HCT116 (cell line): ENCODE results near the gene SOCS7.

ENCODE experiments used
- CEBPB ChIP-seq: IDR thresholded peaks from 2 replicates; pipeline ENCODE4 v1.6.1; 2012; ENCODE audit warnings: low read depth
- CTCF ChIP-seq, 3 experiments: fragments of 200-600 bp in 1 of 3; sonication (generic) in 1 of 3; IDR thresholded peaks in 2 of 3; conservative IDR thresholded peaks in 1 of 3; 2 replicates each; pipeline ENCODE4 v1.5.1; 2012 to 2017; ENCODE audit warnings: low read depth in 2 of 3, low read length in 2 of 3, antibody characterized with exemption in 1 of 3, borderline replicate concordance in 1 of 3, control low read depth in 1 of 3, mild to moderate bottlenecking in 1 of 3, mixed read lengths in 1 of 3, mixed run types in 1 of 3, moderate library complexity in 1 of 3; ENCODE audit not compliant: insufficient read depth in 1 of 3
- EZH2 ChIP-seq: fragments of 200-600 bp; sonication (generic); IDR thresholded peaks from 2 replicates; pipeline ENCODE4 v1.6.1; 2017; ENCODE audit warnings: antibody characterized with exemption, mixed run types
- MAX ChIP-seq: IDR thresholded peaks from 2 replicates; pipeline ENCODE4 v1.6.1; 2012
- POLR2A ChIP-seq: IDR thresholded peaks from 2 replicates; pipeline ENCODE4 v1.7.0; 2011; ENCODE audit warnings: borderline replicate concordance; ENCODE audit not compliant: insufficient read depth, insufficient read length; ENCODE audit errors: extremely low read depth
- RAD21 ChIP-seq: IDR thresholded peaks from 2 replicates; pipeline ENCODE4 v1.6.1; 2012; ENCODE audit warnings: low read depth, mild to moderate bottlenecking
- SIN3A ChIP-seq: IDR thresholded peaks from 2 replicates; pipeline ENCODE4 v1.6.1; 2012; ENCODE audit warnings: low read depth
- SRF ChIP-seq: IDR thresholded peaks from 2 replicates; pipeline ENCODE4 v1.6.1; 2012; ENCODE audit warnings: low read depth
- TCF7L2 ChIP-seq: IDR thresholded peaks from 2 replicates; pipeline ENCODE4 v1.7.0; 2011; ENCODE audit warnings: borderline replicate concordance, inconsistent platforms; ENCODE audit not compliant: insufficient read depth, insufficient read length; ENCODE audit errors: extremely low read depth
- ZNF274 ChIP-seq: fragments of 200-500 bp; sonication (Bioruptor generic); IDR thresholded peaks from 2 replicates; pipeline ENCODE4 v1.6.1; 2014; ENCODE audit warnings: mild to moderate bottlenecking, low read depth, low read length, inconsistent platforms
- TF ChIP-seq, protein P1 (sequence below): IDR thresholded peaks from 2 replicates; pipeline ENCODE4 v1.6.1; 2012

DNA sequence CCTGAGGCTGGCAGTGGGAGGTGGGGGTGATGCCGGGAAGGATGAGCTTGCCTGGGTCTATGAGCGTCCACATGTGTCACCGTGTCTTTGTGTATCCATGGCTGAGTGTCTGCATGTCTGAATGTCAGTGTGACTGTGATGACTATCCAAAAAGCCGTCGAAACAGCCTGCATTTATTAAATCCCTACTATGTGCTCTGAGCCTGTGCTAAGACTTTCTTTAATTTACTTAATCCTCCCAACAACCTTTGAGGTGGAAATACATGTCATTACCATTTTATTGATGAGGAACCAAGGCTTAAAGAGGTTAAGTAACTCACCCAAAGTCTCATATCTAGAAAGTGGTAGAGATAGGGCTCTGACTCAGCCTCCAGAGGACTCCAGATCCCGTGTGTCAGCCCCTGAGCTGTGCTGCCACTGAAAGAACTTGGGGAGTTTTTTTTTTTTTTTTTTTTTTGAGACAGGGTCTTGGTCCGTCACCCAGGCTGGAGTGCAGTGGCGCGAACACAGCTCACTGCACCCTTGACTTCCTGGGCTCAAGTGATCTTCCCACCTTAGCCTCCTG, 96.6 kb downstream of the SOCS7 start:
- no peak for TF ChIP-seq EZH2
- TF ChIP-seq CTCF (IDR thresholded peaks at IDR 0.05 in 2 of 3, conservative IDR thresholded peaks at IDR 0.05 in 1 of 3; ENCODE audit: borderline replicate concordance in 1 of 3, insufficient read depth in 1 of 3, low read depth in 2 of 3, low read length in 2 of 3), result no peak
- no peak for TF ChIP-seq POLR2A
- TF ChIP-seq CEBPB, result no peak
- no peak for TF ChIP-seq ZNF274
- no peak for TF ChIP-seq SRF
- TF ChIP-seq, protein P1, sequence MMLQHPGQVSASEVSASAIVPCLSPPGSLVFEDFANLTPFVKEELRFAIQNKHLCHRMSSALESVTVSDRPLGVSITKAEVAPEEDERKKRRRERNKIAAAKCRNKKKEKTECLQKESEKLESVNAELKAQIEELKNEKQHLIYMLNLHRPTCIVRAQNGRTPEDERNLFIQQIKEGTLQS, result no peak
- no peak for TF ChIP-seq RAD21
- no peak for TF ChIP-seq SIN3A
- no peak for TF ChIP-seq MAX
- no peak for TF ChIP-seq TCF7L2
